Sciatic nerve (tissue), 2 donors: Measurements from ENCODE around the gene MOCOS. TPM values are rescaled to one million over a fixed set of nuclear protein-coding genes. Genes with fewer than 3 reads are reported as not detected.

Experiments used
- ATAC-seq: fragments of 200-7000 bp; cut with Tn5 transposase; one replicate; pipeline ENCODE4 v1.9.1; 2020; ENCODE audit warnings: mild to moderate bottlenecking, moderate library complexity
- DNase-seq: peaks from one replicate; pipeline ENCODE4 v3.0.0-alpha.2; 2020; ENCODE audit warnings: low spot score
- intact Hi-C: fragments of 100-400 bp; cut with DNase I; formaldehyde crosslinking; loops from one replicate; pipeline ENCODE4 v1.14.2; 2022
- total RNA-seq: library from RNA; stranded (reverse); fragmentation: NEBNext Ultra II Directional; extraction: Animal tissue kit (Norgen Biotek cat#: 25700); gene quantifications from one replicate; pipeline ENCODE4 v1.2.1, GENCODE V29; 2021
- donor health status: DM: no; HTN: no; CAD: no.
- donor health status: DM: no; HTN: no; CAD: no.

The MOCOS gene
- total RNA-seq, 1 donor from 2014 or later = 6.4 TPM

DNA sequence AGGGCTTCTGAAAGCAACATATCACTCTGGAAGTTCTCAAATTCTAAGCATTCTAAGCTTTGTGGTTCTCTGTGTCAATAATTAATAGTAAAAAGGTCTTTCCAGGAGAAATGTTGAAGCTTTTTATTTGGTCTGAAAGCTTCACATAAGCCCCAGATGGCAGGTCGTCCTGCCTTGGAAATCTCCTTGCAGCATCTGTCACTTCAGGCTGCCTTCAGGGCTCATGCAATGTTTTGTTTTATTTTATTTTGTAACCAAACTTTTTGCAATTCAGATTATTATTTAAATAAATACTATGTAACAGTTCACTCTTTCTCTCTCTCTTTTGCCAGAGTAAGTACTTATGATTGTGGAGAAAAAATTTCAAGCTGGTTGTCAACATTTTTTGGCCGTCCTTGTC lies 63.5 kb downstream of the MOCOS start:
- DNase-seq = no peak
- intact Hi-C loops = no loop called here
- no peak for ATAC-seq

DNA sequence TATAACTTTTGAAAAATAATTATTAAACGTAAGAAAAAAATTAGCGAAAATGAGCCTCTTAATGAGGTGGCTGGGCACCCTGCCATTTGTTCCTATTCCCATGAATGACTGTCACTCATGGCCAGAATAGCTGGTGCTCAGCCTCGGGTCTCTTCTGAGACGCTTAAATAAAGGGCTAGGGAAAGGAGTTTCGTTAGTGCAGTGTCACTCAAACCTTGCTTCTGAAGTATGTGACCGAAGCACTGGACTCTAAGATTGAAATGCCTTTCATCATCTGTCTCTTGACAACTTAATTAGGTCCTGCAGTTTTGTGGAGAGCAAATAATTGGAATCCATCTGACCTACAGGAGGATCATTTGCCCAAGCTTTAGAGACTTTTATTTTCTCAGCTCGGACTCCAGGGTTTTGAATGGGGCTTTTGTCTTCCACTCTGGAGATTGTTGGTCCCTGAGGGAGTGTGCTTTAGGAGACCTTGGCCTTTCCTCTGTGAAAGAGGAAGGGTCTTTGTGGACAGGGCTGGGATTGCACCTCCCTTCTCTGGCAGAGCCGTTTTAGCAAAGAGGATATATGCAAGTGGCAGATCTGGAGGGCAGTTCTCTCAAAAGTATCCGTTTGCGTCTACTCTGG lies 67.9 kb downstream of the MOCOS start:
- DNase-seq (no peak), ATAC-seq (no peak)
- intact Hi-C loops = no loop called here

DNA sequence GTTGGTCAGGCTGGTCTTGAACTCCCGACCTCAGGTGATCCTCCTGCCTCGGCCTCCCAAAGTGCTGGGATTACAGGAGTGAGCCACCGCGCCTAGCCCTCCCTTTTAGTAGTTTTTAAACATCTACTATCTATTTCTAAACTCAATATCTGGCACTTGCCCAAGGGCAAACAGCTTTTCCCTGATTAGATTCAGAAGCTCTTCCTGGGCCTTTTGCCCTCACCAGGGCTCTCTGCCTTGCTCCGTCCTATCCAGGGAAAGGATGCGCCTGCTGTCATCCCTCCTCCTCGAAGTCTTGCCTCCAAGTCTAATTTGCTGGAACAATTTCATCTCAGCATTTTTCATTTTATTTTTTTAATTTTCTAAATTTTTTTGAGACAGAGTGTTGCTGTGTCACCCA lies 68.8 kb downstream of the MOCOS start:
- ATAC-seq (no peak), DNase-seq (no peak)
- intact Hi-C loops = no loop called here

DNA sequence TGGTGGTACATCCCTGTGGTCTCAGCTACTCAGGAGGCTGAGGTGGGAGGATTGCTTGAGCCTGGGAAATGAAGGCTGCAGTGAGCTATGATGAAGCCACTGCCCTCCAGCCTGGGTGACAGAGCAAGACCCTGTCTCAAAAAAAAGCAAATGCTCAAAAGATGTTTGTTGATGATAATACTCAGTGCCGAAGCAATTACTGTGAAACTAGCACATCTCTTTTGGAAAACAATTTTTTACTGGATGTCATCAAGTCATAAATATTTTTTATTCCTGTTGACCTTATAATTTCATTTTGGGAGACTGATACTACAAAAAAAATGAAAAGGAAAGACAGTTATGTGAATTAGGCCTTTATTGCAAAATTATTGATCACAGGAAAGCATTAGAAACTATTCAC lies 75.7 kb downstream of the MOCOS start:
- DNase-seq (no peak), ATAC-seq (no peak)
- intact Hi-C loops = no loop called here

DNA sequence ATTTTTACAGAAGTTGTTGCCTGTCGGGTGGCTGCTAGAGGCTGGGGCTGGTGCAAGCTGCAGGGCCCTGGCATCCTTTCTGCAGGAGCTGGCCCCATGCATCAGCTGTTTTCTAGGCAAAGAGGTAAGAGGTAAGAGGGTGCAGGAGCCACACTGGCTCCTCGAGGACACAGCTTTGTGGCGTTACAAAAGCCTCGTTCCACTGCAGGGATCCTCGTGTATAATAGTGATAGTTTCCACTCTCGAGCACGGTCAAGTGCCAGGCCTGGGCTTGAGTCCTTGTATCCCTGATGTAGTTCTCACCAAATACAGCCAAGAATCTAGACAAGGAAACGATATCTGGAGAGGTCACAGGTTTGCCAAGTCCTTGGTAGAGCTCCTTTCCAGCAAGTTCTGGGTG lies 77.0 kb downstream of the MOCOS start:
- intact Hi-C loops = no loop called here
- no peak for DNase-seq
- ATAC-seq = no peak

DNA sequence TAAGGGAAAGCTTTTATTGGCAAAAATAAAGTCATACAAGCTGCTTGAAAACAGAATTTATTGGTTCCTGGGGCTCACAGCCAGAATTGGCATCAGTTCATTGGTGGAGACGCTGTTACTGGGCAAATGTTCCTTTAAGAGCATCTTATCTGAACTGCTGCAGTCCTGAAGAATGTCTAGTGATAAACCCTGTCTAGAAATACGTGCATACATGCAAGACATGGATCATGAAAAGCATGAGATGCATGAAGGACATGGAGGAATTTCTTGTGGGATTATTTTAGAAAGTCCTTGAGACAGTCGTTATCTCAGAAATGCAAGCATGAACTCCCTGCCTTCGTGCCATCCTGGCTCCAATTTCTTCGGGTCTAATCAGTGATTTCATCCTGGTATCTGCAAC lies 77.7 kb downstream of the MOCOS start:
- no peak for ATAC-seq
- intact Hi-C loops = no loop called here

DNA sequence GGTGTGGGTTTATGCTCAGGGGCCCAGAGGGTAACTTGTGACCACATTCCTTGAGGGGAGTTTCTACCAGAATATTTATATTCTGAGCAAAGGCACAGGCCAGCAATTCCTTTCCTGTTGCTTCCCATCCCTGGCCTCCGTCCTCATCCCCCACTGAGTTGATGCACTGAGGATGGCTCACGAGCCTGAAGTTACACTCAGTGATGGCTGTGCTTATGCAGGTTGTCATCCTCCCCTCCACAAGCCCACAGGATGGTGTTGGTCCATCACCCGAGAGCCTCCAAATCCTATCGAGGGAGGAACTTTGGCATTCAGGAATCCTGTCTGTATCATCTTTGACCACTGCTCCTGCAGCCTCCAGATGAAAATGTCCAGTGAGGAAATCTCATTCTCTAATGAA lies 81.9 kb downstream of the MOCOS start:
- intact Hi-C loops = no loop called here
- DNase-seq (no peak), ATAC-seq (no peak)

More for the DNA sequence above, 77.7 kb downstream of the MOCOS start:
- DNase-seq = no peak

DNA sequence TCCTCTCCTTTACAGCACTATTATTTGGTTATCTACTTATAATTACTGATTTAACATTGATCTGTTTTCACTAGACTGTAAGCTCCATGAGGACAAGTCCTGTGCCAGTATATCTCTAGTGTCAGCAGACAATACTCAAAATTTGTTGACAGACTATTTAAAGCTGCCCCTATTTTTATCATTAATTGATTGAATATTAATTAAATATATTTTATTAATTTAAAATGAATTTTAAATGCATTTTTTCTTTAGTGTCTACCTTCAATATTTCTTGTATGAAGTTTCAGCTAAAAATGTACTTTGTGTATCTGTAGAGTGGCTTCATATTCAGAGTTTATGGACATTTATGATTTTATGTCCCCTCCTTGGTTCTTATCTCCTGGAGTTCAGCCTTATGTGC lies 83.9 kb downstream of the MOCOS start:
- DNase-seq = no peak
- intact Hi-C loops = no loop called here
- no peak for ATAC-seq

DNA sequence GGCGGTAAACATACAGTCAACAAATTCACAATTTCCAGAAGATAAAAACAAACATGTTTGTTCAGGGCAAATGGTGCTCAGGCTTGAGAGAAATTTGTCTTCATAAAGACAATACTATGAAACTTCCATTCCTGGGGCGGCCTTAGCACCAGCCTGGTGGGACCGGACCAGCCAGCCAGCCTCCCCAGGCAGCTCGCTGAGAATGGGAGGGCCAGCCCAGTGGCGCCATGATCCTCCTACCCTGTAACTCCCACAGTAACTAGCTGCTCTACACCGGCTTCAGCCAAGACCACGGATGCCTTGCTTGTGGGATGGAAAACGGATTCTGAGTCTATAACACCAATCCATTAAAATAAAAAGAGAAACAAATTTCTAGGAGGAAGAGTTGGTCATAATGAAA lies 86.0 kb downstream of the MOCOS start:
- intact Hi-C loops = no loop called here
- no peak for ATAC-seq

DNA sequence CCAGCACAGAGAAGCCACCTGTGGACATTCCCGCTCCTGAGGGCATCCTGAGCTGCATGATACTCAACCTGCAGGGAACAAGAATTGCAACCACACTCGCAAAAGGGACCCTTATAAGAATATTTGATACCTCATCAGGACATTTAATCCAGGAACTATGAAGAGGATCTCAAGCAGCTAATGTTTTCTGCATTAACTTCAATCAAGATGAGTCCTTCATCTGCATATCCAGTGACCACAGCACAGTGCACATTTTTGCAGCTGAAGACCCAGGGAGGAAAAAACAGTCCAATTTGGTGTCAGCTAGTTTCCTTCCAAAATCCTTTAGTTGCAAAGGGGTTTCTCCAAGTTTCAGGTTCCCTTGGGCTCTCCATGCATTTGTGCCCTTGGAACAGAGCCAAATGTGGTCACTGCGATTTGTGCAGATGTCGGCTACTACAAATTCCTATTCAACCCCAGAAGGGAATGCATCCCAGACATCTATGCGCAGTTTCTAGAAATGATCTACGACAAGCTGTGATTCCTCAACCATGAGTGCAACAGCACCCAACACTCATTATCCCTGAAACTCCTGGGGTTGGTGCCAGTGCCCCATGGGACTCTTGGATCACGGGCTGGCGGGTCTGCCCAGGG lies 86.9 kb downstream of the MOCOS start:
- no peak for ATAC-seq
- intact Hi-C loops = no loop called here

More for the DNA sequence above, 86.0 kb downstream of the MOCOS start:
- no peak for DNase-seq

DNA sequence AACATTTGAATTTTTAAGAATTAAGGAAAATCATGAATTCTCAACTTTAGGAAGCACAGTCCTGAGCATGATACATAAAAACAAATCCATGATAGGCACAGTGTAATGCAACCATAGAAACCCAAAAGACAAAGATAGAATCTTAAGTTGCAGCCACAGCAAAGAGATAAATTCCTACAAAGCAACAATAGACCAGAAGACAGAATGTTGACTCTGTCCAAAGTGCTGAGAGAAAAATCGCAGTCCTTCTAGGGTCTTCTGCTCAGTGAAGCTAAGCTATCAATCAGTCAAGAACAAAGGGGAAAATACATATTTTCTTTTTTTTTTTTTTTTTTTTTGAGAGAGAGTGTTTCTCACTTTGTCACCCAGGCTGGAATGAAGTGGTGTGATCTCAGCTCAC lies 88.3 kb downstream of the MOCOS start:
- ATAC-seq (no peak), DNase-seq (no peak)
- intact Hi-C loops = no loop called here

More for the DNA sequence above, 86.9 kb downstream of the MOCOS start:
- no peak for DNase-seq

DNA sequence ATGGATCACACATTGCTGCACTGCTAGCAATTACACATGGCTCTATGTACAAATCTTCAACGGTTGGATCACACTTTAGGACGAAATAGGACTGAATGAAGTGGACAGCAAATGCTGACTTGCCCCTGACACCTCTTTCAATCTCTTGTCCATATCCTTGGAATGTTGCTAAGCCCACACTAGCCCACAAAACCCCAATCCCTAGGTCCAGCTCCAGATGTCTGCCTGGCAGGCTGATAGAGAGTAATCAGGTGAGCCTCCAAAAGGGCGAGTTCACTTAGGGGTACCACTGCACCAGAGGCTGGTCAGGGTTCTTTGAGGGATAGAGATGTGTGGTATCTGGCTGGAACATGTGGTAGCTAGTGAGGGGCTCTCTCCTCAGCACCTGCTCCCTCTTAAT lies 91.7 kb downstream of the MOCOS start:
- DNase-seq (no peak), ATAC-seq (no peak)
- intact Hi-C loops = no loop called here

DNA sequence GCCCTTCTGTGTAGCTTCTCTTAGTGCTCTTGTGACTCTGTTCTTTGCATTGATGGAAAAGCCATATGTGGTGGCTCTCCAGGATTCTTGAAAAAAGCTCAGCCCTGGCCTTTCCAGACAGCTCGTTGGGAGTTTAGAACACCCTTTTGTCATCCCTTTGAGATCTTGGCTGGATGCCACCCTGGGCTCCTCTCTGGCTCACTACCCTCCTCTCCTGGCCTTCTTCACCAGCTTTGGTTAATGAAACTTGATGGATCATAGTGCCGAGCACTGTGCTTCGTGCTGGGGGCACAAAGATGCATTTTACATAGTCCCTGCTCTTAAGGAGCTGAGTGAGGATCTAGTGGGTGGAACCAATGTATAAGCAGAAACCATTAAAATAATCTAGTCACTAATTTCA lies 94.6 kb downstream of the MOCOS start:
- ATAC-seq (no peak), DNase-seq (no peak)
- intact Hi-C loops = loop anchor here (10.0 kb wide), 1 partner anchor 187 kb away; no protein-coding TSS in a partner anchor

DNA sequence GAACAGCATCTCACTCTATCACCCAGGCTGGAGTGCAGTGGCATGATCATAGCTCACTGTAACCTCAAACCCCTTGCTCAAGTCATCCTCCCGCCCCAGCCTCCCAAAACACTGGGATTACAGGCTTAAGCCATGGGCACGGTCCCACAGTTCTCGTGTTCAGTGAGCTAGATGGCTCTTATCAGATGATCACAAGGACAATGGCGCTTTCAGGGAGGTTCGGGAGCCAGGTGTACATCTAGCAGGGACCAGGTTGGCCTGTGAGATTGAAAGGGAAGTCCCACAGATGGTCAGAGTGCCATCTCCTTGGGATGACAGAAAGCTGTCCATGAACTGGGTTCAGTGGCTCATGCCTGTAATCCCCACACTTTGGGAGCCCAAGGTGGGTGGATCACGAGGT lies 96.2 kb downstream of the MOCOS start:
- DNase-seq = no peak
- intact Hi-C loops = loop anchor here (10.0 kb wide), 1 partner anchor 189 kb away; no protein-coding TSS in a partner anchor

DNA sequence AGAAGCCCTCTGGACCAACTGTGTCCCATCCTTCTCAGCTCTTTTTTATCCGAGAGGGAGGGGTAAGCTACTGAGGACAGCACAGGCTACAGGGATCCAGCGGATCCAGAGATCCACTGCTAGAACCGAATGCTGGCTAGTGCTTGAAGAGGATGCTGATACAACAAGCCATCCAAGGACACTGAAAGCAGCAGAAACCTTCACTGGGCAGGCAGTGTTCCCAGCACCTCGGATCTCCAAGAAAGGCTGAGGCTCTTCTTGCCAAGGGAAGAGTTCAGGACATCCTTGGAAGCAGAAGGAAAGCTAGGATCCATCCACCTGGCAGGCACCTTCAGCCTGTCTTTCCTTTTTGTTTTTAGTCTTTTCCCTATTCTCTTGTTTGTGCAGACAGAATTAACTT lies 97.0 kb downstream of the MOCOS start:
- intact Hi-C loops = loop anchor here (10.0 kb wide), 1 partner anchor 189 kb away; no protein-coding TSS in a partner anchor
- DNase-seq = no peak
- no peak for ATAC-seq

More for the DNA sequence above, 96.2 kb downstream of the MOCOS start:
- ATAC-seq = no peak

DNA sequence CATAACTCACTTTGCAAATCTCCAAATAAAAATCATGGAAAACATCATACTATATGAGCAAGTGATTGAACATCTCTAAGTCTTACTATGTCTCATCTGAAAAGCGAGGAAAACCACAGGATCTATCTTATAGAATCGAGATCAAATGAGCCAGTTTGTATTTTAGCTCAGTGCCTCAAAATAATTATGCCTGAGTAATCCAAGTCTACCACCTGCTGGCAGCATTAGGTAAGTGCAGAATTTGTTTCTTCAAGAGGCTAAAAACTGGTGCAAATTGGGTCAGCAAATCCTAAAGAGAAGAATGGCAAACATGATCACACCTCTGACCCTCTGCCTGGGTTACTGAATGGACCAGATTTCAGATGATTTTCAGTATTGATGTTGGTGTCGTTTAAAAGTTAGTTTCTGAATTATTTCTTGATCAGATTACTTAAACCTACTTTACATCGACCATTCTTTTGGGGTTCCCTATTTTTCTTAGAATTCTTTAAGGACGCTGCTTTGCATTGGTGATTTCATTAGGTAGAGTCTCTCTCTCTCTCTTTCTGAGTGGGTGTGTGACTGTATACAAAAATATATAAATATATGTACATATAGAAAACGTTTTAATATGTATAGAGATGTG lies 97.5 kb downstream of the MOCOS start:
- intact Hi-C loops = loop anchor here (10.0 kb wide), 1 partner anchor 190 kb away; no protein-coding TSS in a partner anchor
- DNase-seq (no peak), ATAC-seq (peak; percentile 53)

DNA sequence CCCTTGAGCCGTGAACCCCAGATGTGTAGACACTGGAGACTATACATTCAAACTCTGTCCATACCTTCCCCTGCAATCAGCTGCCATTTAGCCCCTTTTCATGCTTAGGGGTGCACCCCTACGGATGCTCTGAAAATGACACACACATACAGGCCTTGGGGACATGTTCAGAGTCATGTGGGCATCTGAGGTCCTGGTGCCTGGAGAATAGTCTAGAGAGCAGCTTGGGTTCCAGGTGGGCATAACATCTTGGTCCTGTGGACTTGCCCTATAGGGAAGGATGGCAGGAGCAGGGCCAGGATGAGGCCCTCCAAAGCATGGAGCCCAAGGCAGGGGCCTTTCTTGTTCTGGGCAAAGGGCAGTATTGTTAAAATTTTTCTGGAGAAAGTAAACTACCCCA lies 100.4 kb downstream of the MOCOS start:
- intact Hi-C loops = loop anchor here (10.0 kb wide), 1 partner anchor 193 kb away; no protein-coding TSS in a partner anchor
- ATAC-seq (no peak), DNase-seq (no peak)

DNA sequence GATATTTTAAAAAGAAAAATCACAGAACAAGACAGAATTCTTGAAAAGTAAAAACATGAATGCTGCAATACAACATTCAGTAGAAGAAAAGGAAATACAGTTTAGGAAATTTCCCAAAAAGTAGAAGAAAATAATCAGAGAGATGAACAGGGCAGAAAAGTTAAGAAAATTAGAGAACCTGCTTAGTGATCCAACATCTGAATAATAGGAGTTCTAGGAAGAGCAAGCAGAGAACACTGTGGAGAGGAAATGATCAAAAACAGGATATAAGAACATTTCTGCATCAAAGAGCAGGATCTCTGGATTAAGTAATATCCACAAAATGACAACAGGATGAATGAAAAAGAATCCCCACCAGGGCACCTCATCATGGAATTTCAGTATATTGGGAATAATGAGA lies 101.4 kb downstream of the MOCOS start:
- ATAC-seq = no peak
- intact Hi-C loops = loop anchor here (10.0 kb wide), 1 partner anchor 194 kb away; no protein-coding TSS in a partner anchor
- no peak for DNase-seq

DNA sequence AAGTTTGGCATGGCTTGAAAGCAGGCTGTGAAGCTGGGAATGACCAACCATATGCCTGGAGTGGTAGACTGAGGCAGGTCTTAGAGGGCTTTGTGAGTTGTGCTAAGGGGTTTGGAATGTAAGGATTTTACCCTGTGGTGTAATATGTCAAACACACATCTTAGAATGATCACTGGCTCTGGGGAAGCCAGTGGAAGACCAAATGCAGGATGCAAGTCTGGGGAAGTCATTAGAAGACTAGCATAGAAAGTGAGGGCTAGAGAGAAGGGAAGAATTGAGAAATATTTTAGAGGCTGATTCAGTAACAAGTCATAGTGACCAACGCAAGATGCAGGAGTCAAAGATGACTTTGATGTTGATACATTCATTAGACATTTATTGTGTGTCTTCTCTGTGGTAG lies 106.7 kb downstream of the MOCOS start:
- no peak for ATAC-seq
- intact Hi-C loops = no loop called here
- DNase-seq = no peak

DNA sequence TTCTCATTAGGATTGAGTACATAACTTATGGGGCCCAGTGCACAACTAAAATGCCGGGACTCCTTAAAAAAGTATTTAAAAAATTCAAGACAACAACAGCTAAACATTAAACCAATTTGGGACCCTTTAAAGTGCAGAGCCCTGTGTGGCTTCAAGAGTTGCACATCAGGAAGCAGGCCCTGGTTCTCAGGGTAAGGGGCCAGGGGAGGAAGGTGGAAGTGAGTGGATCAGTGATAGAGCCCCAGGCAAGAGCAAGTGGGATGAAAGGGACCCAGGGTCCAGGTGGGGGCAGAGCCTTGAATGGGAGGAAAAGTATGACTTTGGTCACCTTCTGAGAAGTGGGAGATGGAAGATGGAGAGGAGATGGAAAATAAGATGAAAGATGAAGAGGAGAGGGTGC lies 107.9 kb downstream of the MOCOS start:
- intact Hi-C loops = no loop called here
- ATAC-seq (no peak), DNase-seq (no peak)
